Measurements from ENCODE around the gene ALDH6A1.
"Not testable (repeated sequence)": the region's sequence is repeated elsewhere in the genome, so short reads cannot be mapped to it uniquely, and the experiment has no call there.

The ALDH6A1 gene

DNA sequence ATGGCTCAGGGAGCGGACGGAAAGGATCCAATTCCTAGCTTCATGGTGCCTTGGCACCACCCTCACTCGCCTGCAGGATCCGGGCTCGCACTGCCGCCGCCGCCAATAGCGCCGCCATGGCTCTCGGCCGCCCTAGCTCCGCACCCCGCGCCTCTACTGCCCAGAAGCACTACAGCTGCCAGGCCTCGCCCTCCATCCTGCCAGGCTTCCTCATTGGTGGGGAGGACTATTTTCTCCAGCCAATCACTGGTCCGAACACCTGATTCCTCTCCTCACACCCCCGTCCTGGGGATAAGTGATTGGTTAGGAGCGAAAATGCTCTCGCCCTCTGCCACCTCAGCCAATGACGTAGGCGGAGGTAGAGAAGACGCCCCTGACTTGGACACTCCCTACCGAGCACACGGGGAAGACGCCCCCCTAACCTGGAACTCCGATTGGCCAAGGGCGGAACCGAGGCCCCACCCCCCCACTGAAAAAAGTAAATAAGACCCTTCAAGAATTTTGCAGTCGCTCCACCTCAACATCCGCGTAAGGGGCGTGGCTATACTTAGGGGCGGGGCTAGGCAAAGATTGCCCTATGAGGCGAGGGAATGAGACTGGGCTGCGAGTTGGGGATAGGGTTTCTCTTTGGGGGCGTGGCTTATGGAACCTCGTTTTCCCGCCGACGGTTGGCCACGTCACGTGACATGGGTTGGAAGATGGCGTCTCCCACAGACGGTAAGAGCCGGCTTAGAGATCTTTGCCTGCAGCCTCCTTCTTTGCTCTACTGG lies at the start of gene ALDH6A1, which contains the start of gene LIN52:
Gene ALDH6A1, minus strand, starts transcription at position 177 of the 770 bp plus-strand sequence. Its CDS starts 59 bp downstream, at position 118.
Gene LIN52, plus strand, starts transcription at position 680 of the 770 bp plus-strand sequence. Its CDS starts 19 bp downstream, at position 699.
- peak; percentile 100 for DNase-seq (ENCODE audit: low spot score)

GRCh38 chr14:74127634-74128033 lies 43.4 kb upstream of the ALDH6A1 start:
- no peak for DNase-seq (ENCODE audit: low spot score)

- no peak for DNase-seq (ENCODE audit: low spot score)
These were observed 42.2 kb upstream of the ALDH6A1 start for GRCh38 chr14:74126315-74127013.

DNA sequence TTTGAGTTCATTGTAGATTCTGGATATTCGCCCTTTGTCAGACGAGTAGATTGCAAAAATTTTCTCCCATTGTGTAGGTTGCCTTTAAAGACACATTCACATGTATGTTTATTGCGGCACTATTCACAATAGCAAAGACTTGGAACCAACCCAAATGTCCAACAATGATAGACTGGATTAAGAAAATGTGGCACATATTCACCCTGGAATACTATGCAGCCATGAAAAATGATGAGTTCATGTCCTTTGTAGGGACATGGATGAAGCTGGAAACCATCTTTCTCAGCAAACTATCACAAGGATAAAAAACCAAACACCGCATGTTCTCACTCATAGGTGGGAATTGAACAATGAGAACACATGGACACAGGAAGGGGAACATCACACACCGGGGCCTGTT lies 41.2 kb upstream of the ALDH6A1 start:
- DNase-seq (ENCODE audit: low spot score): not testable (repeated sequence)

- peak; percentile 49 for DNase-seq (ENCODE audit: low spot score)
These were observed 27.4 kb upstream of the ALDH6A1 start for GRCh38 chr14:74111395-74112216.

- no peak for DNase-seq (ENCODE audit: low spot score)
These were observed 25.1 kb upstream of the ALDH6A1 start for GRCh38 chr14:74109369-74109768.

DNA sequence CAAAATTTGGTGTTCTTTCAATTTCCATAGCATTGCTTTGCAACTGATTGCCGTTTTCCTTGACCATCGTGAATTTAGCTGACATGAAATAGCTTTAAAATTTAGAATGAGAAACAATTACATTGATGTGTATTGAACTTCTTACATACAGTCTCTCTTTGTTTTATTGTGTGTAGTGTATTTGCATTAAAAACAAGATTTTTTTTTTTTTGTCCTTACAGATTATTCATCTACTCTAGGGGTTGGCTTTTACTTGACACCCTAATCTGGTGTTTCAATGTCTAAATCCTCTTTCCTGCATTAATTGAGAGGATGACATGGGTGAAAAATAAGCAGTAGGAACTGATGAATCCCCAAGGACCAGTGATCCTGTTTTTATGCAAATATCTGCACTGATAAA lies 21.1 kb upstream of the ALDH6A1 start:
- no peak for DNase-seq (ENCODE audit: low spot score)

- no peak for DNase-seq (ENCODE audit: low spot score)
These were observed 5.2 kb upstream of the ALDH6A1 start for GRCh38 chr14:74089251-74090020.

DNA sequence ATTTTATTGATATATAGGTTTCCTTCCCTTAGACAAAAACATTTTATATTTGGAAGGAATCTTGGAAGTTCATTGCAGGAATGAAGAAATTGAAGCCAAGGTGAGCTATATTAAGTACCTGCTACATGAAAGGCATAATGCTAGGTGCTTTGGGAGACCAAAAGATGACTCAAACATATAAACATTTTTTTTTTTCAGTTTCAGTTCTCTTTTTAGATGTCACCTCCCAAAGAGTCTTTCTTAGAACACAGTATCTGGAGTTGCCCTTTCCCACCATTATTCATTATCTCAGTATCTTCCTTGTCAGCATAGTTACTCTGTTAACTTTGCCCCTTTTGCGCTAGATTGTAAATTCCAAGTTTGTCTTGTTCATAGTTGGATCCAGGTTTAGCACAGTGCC lies 1.6 kb upstream of the ALDH6A1 start:
- no peak for DNase-seq (ENCODE audit: low spot score)

DNA sequence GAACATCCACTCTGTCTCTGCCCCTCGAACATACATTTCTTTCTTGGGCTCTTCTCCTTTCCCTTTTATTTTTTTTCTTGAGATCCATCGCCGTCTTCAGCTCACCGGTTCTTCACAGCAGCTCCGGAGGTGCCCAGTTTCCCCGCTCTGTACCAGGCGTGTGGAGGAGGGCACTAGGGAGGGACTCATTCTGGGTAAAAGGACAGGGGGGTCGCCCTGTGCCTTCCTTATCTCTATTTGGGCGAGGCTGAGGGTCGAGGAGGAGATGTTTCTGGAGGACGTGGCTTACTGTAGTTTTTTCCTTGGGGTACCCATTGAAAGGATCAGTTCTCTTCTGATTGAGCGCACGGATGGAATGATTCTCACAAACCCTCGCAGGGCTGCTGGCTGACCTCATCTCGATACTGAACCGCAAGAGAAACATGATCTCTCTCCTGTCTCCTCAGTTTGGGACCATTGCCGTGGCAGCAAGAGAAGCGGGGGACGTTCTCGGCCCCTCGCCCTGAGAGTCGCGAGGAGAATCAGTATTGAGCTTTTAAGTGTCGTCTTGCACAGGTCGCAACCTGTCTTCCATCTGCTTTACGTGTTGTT lies 889 bp upstream of the ALDH6A1 start:
- DNase-seq (ENCODE audit: low spot score): no peak

GRCh38 chr14:74083784-74084276 lies 423 bp downstream of the ALDH6A1 start:
- peak; percentile 7 for DNase-seq (ENCODE audit: low spot score)

DNA sequence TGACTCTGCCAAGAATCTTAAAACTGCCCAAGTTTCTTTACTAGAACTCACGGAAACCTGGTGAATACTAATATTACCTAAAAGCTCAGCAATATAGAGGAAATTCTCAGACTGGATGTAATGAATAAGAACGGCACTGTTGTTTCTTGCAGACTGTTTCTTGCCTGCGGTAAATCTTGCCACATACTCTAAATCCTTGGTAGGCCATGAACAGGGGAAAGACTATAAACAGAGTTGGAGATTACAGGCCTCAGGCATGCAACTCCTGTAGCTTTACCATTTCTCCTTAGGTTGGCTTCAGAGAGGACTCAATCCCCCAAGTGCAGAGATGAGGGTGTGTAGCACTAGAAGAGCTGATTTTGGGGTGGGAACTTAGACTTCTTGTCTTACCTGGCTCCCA lies 1.1 kb downstream of the ALDH6A1 start:
- no peak for DNase-seq (ENCODE audit: low spot score)

DNA sequence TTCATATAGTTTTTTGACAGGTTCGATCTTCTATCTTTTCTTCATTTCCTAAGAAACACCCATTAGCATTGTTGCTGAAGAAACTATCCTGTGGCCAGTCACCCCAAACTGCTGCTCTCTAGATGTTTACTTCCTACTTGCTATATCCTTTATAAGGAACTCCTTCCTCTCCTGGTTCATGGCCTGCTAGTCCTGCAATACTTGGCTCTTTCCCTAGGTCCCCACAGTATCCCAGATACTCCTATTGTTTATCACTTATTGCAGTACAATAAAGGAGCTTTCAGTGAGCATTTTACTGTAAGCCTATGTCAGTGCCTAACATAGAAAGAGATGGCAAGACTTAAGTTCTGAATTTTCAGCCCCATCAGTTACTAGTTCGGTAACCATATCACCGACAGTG lies 2.8 kb downstream of the ALDH6A1 start:
- DNase-seq (ENCODE audit: low spot score): no peak

DNA sequence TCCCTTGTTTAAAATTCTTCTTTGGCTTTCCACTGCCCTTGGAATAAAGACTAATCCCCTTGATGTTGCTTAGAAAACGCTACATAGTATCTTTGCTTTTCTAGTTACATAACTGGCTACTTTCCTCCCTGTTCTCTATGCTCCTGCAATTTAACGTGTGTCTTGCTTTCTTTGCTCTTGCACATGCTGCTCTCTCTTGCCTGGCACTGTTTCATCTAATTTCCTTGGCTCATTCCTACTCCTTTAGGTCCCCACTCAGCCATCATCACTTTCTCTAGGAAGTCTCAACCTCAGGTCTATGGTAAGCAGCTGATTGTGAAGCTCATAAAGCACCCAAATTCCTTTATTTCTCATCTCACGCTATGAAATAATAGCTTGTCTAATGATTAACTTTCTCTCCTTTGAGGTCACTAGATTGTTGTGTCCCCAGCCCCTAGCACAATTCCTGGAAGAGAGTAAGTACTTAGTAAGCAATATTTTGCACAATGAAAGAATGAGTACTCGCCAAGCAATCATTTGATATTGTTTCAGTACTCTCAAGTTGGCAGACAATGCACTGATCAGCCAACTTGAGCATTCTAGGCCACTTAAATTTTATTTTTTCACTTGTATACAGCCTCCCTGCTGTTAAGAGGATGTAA lies 3.3 kb downstream of the ALDH6A1 start:
- DNase-seq (ENCODE audit: low spot score): no peak

DNA sequence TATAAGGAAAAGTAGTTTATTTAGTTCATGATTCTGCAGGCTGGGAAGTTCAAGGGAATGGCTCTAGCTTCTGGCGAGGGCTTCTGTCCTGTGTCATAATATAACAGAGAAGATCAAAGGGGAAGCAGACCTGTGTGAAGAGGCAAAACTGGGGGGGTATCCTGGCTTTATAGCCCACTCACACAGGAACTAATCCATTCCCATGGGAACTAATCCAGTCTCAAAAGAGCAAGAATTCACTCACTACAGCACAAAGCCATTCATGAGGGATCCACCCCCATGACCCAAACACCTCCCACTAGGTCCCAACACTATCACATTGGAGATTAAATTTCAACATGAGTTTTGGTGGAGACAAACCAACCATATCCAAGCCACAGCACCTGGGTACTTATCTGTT lies 6.9 kb downstream of the ALDH6A1 start:
- no peak for DNase-seq (ENCODE audit: low spot score)

DNA sequence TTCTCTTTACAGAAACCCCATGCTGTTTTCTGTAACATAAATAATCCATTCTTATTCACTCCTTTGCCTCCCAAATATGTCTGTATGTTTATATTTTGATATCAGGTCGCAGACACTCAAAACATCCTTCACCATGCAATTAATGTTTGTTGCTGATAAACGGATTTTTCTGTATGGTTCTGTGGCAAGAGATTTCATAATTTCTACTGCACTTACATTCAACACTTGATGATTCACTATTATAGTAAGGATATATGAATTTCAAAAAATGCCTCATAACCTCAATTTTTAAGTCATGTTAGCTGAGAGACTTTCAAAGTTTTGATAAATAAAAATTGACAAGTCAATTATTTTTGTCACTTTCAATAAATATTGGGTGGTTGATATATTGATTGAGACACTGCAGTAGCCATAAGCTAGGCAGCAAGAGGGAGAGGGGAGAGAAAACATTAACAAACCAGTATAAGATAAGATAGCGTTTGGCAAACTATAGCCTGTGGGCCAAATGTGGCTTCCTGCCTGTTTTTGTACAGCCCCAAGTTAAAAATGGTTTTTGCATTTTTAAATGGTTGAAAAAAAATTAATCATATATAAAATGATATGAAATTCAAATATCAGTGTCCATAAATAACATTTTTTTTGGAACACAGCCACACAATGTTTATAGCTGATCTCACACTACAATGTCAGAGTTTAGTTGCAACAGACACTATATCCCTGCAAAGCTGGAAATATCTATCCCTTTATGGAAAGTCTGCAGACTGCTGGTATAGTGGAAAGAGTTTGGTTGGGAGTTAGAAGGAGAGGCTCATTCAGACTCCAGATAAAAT lies 18.3 kb downstream of the ALDH6A1 start:
- no peak for DNase-seq (ENCODE audit: low spot score)

DNA sequence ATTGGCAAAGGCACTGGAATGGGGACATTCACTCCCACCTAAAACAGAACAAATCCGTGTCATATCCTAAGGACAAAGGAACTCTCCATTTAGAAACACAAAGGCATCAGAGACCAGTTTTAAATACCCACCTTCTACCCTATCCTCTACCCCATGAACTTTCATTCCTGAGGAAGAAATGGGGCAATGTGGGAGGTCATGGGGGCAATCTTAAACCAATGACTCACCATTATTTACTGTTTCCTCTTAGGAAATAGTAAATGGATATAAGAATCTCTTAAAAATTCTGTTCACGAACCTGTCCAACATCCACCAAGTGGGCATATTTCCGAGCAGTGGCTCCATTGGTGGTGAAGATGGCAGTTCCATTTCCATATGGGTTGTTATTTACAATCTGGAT lies 19.4 kb downstream of the ALDH6A1 start:
- DNase-seq (ENCODE audit: low spot score): no peak

DNA sequence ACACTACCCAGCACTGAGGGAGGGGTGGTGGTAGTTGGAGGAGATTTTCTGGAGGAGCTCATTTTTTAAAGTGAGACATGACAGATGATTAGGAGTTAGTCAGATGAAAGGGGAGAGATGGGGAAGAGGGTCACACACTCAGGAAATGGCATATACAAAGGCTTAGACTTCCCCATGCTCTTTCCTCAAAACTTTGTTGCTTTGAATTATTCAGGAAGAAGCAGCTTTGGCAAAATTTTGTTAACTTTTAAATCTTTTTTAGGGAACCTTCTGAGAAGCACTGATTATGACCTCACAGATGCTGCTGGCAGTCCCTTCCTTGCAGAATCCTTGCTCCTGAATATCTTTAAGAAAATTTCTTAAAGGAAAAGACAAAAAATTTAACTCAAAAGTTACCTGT lies 19.8 kb downstream of the ALDH6A1 start:
- no peak for DNase-seq (ENCODE audit: low spot score)

- DNase-seq (ENCODE audit: low spot score): no peak
These were observed 21.5 kb downstream of the ALDH6A1 start for GRCh38 chr14:74062809-74063150.

All from putamen (tissue), 1 donor.